Measurements from ENCODE around the gene TSPAN5.
A peak's percentile ranks its signal among the peaks of the same experiment; 100 is the strongest.

TSPAN5 gene

DNA sequence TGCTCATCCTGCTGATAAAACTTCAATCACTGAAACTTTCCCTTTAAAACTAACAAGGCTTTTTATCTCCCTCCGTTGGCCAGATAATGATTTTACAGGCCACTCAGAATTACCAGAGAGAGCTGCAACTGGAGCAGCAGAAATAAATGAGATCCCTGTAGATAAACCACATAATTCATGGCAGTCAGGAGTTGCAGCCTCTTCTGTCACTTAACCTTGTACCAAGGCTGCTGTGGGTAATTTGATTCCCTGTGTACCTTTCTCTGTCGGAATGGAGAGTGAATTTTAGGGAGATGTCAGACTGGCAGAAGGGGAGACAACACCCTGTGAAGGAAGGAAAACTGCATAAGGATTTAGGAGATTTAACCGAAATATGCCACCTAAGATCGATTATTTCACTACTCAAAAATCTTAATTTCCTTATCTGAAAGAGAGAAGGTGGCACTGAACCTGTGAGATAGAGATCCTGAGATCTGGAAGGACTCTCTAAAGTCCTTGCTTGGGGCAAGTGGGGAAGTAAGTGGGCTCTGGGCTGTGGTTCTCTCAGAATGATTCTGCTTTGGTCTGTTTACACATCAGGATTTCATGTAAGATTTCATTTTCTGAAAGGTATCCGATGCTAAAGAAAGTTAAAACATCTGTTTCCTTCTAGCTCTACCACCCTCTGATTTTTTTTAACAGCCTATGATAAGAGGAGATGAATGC is 14.3 kb upstream of the TSPAN5 start:
- DNase-seq, result no peak

DNA sequence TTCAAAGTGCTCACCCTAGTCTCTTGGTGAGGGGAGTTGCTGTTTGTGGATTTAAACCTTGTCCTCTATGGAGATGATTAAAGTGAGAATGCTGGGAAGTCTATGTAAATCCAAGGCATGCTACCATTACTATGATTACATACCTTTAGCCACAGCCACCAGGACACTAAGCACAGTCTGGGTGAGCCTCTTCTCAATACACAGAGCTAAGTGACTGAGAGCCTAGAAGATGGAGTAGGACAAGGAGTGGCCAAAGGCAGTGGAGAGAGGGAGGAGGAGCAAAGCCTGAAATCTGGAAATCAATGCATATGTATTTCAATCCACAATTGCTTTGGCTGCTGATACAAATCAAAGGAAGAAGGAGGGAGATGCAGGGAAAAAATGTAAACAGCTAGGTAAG is 12.7 kb upstream of the TSPAN5 start:
- DNase-seq, result no peak

DNA sequence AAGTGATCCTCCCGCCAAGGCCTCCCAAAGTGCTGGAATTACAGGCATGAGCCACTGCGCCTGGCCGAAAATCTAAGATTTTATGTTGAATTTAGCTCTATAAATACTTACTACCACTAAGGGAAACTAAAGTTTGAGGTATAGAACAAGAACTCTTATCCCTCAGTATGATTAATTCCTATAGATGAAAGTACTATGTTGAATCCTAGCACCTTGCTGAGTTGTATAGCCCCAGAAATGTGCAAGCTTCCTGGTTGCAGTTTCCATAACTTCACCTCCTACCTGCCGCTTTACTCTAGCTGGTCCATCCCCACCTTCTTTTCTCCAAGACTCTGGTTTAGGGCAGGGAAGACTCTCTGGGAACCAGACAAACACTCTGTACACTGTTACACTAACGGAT is 11.8 kb upstream of the TSPAN5 start:
- no peak for DNase-seq

DNA sequence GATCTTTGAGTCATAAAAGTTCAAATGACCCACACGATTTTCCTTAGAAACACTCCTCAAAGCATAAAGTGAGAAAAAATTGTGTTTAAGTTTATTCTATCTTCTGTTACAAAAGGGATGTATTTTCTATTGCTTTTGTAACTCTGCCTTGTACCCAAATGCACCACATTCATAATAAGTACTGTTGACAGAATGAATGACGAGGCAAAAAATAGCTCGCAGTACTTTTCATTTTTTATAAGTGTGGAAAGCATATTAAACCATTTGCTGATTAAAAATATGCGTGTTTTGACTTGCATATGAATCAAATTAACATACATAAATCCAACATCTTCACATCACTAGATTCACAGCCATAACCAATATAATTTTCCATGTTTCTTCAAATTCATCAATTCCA is 11.2 kb upstream of the TSPAN5 start:
- DNase-seq, result no peak

DNA sequence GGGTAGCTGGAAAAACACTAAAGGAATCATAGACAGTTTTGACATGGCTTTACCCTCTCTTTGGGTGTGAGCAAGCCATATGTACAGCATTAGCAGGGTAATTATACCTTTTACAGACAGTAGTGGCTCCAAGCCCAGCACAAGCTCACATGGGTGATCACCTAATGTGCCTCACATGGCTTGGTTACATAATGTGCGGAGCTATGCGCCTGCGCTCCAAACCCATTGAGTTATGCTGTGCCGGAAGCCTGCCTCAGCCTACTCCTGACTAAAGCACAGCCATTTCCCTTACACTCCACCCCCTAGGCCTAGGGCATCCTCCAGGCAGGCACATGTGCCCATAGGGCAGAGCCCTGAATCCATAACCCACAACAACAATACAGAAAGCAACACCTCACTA is 6.5 kb upstream of the TSPAN5 start:
- DNase-seq, result no peak

DNA sequence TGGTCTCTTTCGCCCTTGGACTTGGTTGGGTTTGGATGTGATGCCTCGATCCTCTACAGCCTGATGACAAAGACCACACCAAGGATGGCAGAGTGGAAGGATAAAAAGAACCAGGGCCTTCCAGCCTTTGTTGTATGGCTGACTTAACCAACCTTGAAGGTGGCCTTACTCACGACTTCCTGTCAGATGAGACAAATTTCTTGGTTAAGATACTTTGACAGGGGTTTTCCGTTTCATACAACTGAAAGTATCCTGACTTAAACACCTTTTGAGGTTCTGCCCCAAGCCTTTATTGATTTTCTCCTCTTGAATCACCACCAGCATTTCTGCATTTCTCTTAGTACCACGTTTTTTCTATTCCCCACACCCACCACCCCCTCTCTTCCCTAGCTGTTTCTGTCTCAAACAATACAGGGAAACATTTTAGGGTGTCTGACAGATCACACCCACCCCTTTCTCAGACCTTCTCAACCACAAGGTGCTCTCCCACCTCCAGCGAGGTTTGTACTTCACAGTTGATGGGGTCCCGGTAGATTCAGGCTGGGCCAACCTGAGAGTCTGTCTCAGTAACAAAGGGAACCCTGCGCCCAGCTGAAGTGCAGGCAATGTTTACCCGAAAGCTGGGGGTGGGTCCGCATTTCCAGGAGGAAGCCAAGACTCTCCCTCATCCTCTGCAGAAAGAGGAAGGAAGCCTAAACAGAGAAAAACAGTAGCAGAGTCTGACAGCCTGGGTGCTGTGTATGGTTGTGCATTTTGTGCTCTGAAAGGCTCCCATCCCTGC is 5.0 kb upstream of the TSPAN5 start:
- peak; percentile 79 for DNase-seq

DNA sequence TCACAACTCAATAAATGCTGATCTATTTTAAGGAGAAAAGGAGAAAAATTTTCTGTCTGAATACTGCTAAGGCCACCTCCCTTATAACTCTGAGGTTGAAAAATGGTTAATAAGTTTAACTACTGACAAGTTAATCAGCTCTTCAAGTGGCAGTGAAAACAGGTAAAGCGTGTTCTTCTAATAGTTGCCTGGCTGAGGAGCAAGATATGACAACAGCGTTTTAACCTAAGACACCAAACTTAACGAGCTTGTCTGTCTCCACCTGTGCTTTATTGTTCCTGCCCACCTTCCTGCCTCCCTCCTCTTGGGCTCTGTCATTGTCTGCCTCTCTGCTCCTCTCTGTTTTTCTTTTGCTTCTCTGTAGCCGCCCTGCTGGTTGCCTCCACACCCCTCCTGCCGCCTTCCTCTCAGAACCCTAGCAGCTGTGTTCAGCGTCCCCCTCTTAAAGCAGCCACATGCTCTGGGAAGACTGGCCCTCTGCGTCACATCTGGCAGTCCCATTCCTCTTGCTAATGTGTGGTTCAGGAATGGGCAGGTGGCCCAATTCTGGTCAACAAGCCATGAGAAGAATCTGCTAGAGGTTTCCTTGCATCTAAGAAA is 4.3 kb upstream of the TSPAN5 start:
- peak; percentile 48 for DNase-seq

DNA sequence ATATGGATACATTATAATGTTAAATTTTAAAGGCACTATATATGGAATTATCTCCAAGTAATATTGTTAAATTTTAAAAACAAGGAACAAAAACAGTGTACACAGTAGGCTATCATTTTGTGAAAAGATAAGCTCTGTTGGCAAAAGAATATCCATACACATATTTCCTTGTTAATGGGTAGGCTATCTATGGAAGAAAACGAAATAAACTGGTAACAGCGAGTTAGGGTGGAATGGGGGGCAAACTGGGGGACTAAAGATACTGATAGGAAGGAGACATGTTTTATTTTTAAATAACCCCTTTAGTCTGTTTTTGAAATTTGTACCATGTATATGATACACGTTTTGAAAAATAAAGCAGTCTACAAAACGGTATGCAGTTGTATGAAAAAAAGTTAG is 3.6 kb upstream of the TSPAN5 start:
- no peak for DNase-seq

DNA sequence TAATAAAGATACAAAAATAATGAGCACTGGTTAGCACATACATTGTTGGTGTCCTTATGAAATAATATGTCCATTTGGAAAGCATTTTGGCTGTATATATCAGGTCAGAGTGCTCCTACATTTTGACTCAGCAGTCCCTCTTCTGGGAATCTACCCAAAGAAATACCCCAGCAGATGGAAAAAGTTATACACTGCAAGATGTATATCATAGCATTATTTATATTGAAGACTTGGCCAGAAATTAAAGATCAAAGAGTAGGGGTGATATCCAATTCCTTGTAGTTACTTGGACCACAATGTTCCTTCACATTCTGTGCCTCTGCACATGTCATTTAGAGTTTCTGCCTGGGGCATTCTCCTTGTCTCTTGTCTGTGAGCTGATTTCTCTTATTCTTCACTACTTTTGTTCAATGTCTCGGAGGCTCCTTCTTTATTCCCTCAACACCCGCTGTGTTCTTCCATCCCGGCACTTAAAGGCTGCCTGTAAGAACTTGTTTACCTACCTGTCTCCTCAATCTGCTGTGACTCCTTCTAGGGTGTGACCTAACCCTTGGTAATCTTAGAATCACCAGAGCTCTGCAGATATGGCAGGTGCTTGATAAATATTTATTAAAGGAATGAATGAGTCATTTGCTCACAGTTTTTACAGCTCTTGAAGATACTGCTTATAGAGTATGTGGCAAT is 3.1 kb upstream of the TSPAN5 start:
- no peak for DNase-seq

DNA sequence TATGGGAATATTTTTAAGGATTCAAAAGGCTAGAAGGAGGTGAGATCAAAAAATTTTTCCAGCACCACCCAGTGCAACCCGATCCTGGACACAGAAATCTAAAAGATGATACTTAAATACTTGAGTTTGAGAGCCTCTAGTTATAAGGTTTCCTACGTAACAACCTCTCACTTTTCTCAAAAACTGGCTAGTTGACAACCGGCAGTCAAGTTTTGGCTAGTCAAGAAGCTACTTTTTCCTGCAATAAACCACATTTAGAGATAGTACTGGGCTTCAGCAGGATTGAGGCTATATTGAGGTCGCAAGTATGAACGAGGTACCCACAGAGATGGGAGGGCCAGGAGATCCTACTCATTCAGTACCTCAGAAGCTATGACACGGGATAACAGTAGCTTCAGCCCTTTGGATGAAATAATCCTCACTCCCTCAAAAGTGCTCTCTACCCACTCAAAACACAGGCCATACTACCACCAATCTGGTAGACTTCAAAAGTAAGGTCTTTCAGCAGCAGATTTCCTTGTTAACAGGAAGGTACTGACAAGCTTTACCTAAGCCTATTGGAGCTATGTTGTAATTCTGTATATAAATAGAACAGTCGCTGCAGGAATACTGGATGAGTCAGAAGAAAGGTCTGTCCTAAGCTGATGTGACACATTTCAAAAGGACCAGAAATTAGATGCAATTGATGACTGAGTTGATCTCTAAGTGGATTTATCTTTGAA is 1.5 kb upstream of the TSPAN5 start:
- peak; percentile 12 for DNase-seq

DNA sequence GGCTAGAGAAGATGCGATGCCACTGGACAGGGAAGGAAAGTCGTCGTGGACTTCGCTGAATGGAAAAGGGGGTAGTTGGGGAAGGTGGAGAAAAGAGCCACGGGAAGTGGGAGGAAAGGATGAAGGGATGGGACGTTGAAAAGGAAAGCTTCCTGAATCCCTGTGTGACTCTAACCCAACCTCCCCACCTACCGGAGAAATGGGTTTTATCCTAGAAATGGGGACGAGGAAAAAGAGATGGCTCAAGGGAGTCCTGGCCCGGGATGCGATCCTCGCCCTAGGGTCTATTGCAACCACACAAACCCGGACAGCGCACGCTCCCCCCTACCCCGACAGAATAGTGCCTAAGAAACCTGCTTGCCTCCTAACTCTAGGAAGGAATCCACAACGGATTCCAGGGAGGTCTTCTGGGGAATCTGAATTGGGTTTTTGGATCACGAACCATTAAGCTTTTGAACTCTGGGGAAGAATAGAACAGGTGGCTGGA is 738 bp upstream of the TSPAN5 start:
- DNase-seq, result no peak

DNA sequence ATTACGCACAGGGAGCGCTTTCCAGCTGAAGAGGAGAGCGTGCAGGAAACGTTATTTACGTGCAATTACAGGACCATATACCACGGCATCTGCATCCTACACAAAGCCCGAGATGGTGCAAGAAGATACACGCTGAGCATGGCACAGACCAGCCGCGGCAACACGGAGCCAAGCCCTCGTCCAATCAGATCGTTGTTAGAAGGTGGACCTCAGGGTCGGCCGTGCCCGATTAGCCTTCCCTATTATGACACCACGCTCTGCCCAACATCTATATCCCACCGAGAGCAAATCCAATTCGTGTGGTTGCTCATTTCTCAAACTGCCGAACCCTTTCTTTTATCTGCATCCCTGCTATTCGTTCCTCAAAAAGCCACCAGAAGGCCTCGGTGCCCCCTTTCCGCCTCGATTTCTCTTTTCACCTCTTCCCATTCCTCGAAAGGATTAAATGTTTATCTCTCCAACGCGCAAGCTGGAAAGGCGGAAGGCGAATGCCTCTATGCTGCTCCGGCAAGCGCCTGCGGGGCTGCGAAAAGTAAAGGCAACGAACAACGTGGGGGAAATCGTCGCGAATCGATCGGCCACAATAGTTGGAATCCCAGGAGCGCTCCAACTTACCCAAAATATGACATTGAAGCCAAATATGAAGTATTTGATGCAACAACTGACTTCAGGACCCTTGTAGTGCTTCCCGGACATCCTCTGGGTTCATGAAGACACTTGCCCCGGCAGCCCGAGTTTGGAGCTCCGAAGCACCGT is 702 bp downstream of the TSPAN5 start:
- peak; percentile 66 for DNase-seq

DNA sequence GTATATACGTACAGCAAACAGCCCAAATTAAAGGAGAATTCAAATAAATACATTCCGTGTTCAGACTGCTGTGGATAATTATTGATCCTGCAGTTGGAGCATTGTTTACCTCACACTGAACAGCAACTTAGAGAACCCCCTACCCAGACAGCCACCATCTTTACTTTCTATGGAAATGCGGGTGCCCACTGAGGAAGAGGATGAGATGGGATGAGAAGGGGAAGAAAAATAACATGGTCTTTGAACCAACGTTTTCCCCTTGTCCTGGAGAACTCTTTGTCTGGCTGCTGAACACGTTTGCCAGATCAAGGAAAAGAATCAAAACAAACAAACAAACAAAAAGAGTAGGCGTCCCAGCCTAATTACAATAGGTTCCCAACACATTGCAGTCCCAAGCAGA is 1.5 kb downstream of the TSPAN5 start:
- DNase-seq, result no peak

DNA sequence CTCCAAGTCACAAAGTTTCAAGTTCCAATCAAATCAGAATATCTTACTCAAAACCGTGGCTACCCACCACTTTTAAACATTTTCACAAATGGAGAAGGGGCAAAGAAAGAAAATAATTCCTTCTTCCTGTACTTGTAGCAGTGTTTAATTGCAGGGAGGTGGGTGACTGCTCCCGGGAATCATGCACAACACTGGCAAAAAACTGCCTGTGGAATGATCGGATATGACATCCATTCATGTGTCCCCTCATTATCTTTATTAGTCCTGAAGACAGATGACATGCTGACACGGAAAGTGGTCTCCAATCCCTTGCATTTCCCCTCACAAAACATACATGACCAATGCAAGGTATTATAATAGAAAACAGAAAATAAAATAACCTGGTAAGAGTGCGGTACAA is 2.0 kb downstream of the TSPAN5 start:
- DNase-seq, result no peak

DNA sequence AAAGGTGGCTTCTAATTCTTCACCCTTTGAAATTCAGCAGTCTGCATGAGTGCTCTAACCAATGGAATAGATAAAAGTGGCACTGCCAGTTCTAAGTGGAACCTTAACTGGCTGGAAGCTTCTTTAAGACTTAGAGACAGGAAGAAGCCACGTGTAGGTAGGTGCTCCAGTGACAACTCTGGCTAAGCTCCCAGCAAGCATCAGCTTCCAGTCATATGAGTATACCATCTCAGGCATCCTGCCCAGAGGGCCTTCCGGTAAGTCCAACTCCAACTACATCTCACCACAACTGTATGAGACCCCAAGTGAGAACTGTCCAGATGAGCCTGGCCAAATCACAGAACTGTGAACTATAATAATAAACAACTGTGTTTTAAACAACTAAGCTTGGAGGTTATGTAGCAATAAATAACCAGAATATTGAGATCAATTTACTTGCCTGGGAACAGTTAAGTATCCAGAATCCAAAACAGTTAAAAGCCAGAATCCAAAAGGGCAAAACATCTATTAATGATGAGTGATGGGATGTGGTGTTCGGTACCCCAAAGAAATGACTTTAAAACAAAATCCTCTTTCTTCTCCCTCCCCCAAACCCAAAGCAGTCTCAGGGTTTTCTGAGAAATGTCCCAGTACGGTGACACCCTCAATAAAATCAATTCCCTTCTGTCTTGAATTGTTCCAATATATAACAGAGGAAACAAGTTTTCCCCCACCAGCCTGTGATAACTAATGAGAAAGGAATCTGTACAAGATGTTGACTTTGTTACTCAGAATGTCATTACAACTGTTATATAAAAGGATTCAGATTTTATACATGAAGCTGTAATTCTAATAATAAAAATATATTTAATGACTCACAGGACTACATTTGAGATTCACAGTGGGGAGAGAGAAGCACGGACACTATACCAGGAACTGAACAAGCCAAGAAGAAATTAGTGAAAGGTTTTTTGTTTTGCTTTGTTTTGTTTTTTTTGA is 4.2 kb downstream of the TSPAN5 start:
- no peak for DNase-seq

DNA sequence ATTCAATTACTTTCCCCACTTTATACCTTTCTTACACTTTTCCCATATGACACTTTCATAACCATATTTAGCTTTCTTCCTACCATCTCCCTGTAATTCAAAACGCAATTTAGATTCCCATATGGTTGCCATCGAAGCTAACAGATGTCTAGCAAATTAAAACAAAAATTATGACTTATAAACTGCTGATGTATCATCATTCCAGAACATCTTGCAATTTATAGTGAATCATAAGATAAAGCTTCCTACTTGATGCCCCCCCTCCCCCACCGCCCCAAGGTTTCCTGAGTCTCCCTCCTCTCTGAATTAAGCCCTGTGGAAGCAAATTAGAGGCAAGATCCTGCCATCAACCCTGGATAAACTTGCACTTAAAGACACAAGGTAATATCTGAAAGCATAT is 5.4 kb downstream of the TSPAN5 start:
- DNase-seq, result no peak

DNA sequence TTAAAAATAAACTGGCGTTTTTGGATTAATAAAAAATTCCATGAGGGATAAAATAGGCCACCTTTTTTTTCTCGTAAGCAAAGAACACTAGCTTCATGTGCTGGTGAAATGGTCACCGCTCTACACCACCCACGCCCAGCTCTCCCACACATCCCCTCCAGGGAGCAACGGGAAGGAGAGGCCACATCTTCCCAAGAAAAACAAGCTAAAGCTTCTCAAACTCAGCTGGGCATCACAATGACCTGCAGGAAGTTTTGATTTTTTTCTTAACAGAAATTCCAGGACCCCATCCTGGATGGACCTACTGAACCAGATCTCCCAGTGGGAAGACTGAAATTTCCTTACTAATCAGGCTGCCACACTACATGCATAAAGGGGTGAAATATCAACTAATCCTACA is 9.8 kb downstream of the TSPAN5 start:
- no peak for DNase-seq

DNA sequence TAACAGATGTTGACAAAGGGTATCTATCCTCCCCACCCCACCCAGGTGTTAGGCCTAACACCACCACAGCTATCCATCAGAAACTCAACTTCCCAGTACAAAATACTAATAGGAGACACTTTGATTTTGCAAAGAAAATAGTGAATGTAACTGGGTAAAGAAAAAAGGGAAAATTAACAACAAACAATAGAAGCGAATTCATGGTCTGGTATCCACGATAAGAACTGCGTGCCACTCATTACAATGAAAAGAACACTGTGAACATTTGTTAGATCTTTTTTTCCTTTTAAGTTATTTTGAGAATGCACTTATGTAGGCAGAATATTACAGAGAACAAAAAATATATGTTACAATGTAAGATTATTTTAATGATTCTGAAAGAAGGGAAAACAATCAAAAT is 12.0 kb downstream of the TSPAN5 start:
- no peak for DNase-seq

DNA sequence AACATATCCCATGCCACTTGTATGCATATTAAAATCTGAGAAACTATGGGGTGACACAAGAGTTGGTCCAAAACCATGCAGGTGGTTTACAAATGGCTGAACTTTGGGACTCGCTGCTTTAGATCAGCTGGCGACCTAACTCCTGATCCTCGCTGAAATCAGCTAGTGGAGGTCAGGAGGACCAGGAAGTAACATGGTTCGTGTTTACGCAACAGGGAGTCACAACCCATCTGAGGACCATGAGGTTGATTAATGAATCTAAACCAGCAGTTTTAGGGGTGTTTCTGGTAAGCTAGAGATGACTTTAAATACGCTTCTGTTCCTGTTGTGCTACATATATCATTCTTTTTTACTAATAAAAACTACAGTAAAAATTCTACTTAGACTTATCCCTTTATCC is 12.9 kb downstream of the TSPAN5 start:
- DNase-seq, result no peak

DNA sequence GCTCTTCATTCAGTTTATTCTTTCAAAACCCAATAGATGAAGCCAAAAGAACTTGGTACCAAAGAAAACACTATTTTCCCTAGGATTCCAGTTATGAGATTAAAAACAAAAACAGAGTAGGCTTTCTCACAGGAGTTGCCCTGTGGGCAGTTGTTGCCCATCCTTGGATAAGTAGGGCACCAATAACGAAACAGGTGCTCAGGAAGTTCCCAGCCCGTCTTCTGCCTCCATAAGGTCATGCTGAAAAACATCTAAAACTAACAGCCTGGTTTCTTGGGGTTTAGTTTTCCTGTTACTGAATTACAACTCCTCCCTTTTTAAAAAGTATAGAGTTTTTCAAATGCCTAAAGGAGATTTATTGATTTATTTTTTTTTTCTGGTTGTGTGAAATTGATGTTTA is 14.7 kb downstream of the TSPAN5 start:
- DNase-seq, result no peak

DNA sequence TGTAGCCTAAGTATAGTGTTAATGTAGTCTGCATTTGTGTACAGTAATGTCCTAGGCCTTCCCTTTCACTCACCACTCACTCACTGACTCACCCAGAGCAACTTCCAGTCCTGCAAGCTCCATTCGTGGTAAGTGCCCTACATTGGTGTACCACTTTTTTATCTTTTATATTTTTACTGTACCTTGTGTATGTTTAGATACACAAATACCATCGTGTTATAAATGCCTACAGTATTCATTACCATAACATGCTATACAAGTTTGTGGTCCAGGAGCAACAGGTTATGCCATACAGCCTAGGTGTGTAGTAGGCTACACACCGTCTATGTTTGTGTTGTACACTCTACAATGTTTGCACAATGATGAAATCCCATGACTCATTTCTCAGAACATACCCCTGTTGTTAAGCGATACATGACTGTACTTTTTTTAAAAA is 15.4 kb downstream of the TSPAN5 start:
- peak; percentile 26 for DNase-seq

Data from stimulated activated CD4-positive, alpha-beta T cell treated with anti-CD3 and anti-CD28 coated beads, Interleukin-15, amount 100 ng/mL, for 24 hours (primary cell).